Testis (tissue), 3 donors: ENCODE data around the gene EIPR1. TPM values are rescaled to one million over a fixed set of nuclear protein-coding genes. Genes with fewer than 3 reads are reported as not detected.
"Not testable (repeated sequence)": the region's sequence is repeated elsewhere in the genome, so short reads cannot be mapped to it uniquely, and the experiment has no call there.

ENCODE experiments used
- DNase-seq: peaks from one replicate; pipeline ENCODE4 v3.0.0-alpha.2; 2019
- H3K27ac ChIP-seq, 2 donors: fragments of 200-600 bp; sonication (generic); one replicate each; pipeline ENCODE4 v1.5.1; 2019
- H3K27me3 ChIP-seq: fragments of 200-600 bp; sonication (generic); one replicate; pipeline ENCODE4 v1.5.1; 2019
- H3K36me3 ChIP-seq: fragments of 200-600 bp; sonication (generic); one replicate; pipeline ENCODE4 v1.5.1; 2017; ENCODE audit warnings: low read depth; ENCODE audit errors: missing control alignments
- H3K4me1 ChIP-seq: fragments of 200-600 bp; sonication (generic); one replicate; pipeline ENCODE4 v1.5.1; 2019
- H3K4me3 ChIP-seq, 2 donors: fragments of 200-600 bp; sonication (generic); one replicate each; pipeline ENCODE4 v1.5.1; 2017 to 2019
- H3K9me3 ChIP-seq: fragments of 200-600 bp; sonication (generic); one replicate; pipeline ENCODE4 v1.5.1; 2017
- CTCF ChIP-seq, 3 experiments: fragments of 450-650 bp in 2 of 3; fragments of 200-600 bp in 1 of 3; sonication (generic) in 1 of 3; IDR thresholded peaks; one replicate each; pipeline ENCODE4 v1.5.1; 2016 to 2019; ENCODE audit warnings: antibody characterized with exemption in 3 of 3, mild to moderate bottlenecking in 2 of 3, moderate library complexity in 1 of 3
- POLR2A ChIP-seq: fragments of 450-650 bp; IDR thresholded peaks from one replicate; pipeline ENCODE4 v1.6.1; 2017; ENCODE audit warnings: antibody characterized with exemption, mild to moderate bottlenecking, moderate library complexity
- WGBS, 2 donors: methylation state at CpG; one replicate each; pipeline ENCODE4 v1.1.5; 2018; 5-methylcytosine and 5-hydroxymethylcytosine counted together
- intact Hi-C: fragments of 100-400 bp; cut with DNase I; formaldehyde crosslinking; loops from one replicate; pipeline ENCODE4 v1.15.1; 2023; ENCODE audit warnings: low total_unique reads
- polyA plus RNA-seq: library from polyadenylated mRNA; stranded (reverse); fragments of 350-450 nt; fragmentation: Illumina TruSeq; extraction: RNeasy Lipid Tissue Mini Kit (QIAGEN cat#74804); gene quantifications from one replicate; pipeline ENCODE4 v1.2.3, GENCODE V29; 2014; ENCODE audit warnings: low read depth, low replicate concordance; ENCODE audit not compliant: insufficient read depth
- total RNA-seq, 2 donors: library from RNA; depleted of rRNA; stranded (reverse); fragments of >200 nt; gene quantifications; one replicate each; pipeline ENCODE4 v1.2.3, GENCODE V29; 2016

The EIPR1 gene
- total and polyA plus RNA-seq, 3 donors from 2014 or later, result 31.5 to 40.2 (median 32.1) TPM

GRCh38 chr2:3289171-3289515 lies 88.5 kb downstream of the EIPR1 start:
- H3K27ac ChIP-seq, result no peak overlapping the region

GRCh38 chr2:3288470-3289170 lies 89.0 kb downstream of the EIPR1 start:
- no peak for DNase-seq
- intact Hi-C loops, result no loop called here
- no peaks in the 10 kb centered on the region for H3K36me3 ChIP-seq
- no peak overlapping the region for H3K27ac ChIP-seq
- H3K4me3 ChIP-seq, result no peak overlapping the region
- no peaks in the 10 kb centered on the region for H3K4me1 ChIP-seq
- H3K27me3 ChIP-seq, result no peaks in the 10 kb centered on the region
- H3K9me3 ChIP-seq, result no peaks in the 10 kb centered on the region
- 92 to 95% methylated on average over 18 to 20 of the region's 20 CpGs for WGBS, 2 donors
- TF ChIP-seq POLR2A, result no peak
- TF ChIP-seq CTCF (IDR thresholded peaks at IDR 0.05), result no peak

More at GRCh38 chr2:3289171-3289515, 88.5 kb downstream of the EIPR1 start:
- no peaks in the 10 kb centered on the region for H3K36me3 ChIP-seq
- no peaks in the 10 kb centered on the region for H3K27me3 ChIP-seq
- TF ChIP-seq POLR2A (no peak), CTCF (IDR thresholded peaks at IDR 0.05) (no peak)
- H3K4me1 ChIP-seq, result no peaks in the 10 kb centered on the region
- 88 to 94% methylated on average over 9 of the region's 9 CpGs for WGBS, 2 donors
- H3K9me3 ChIP-seq, result no peaks in the 10 kb centered on the region
- no peak overlapping the region for H3K4me3 ChIP-seq
- DNase-seq, result no peak
- intact Hi-C loops, result no loop called here

- Histone ChIP-seq H3K4me1 (no peaks in the 10 kb centered on the region), H3K9me3 (no peaks in the 10 kb centered on the region), H3K27ac (no peak overlapping the region), H3K27me3 (no peaks in the 10 kb centered on the region), H3K36me3 (no peaks in the 10 kb centered on the region), H3K4me3 (no peak overlapping the region)
- TF ChIP-seq CTCF (IDR thresholded peaks at IDR 0.05) (no peak), POLR2A (no peak)
- DNase-seq, result no peak
- intact Hi-C loops, result no loop called here
- 94 to 99% methylated on average over 5 to 13 of the region's 13 CpGs for WGBS, 2 donors
These were observed 89.7 kb downstream of the EIPR1 start for GRCh38 chr2:3287896-3288295.

GRCh38 chr2:3286646-3287036 lies 91.0 kb downstream of the EIPR1 start:
- WGBS, 2 donors, result 88 to 90% methylated on average over 13 to 17 of the region's 17 CpGs
- DNase-seq, intact Hi-C loops, H3K4me3 ChIP-seq, H3K4me1 ChIP-seq, H3K27me3 ChIP-seq, H3K36me3 ChIP-seq, H3K27ac ChIP-seq, H3K9me3 ChIP-seq: not testable (repeated sequence)

GRCh38 chr2:3285901-3286645 lies 91.5 kb downstream of the EIPR1 start:
- Histone ChIP-seq H3K27ac (no peak overlapping the region), H3K36me3 (no peaks in the 10 kb centered on the region), H3K9me3 (no peaks in the 10 kb centered on the region), H3K27me3 (no peaks in the 10 kb centered on the region), H3K4me1 (no peaks in the 10 kb centered on the region), H3K4me3 (no peak overlapping the region)
- intact Hi-C loops, result no loop called here
- no peak for DNase-seq
- no peak for TF ChIP-seq CTCF (IDR thresholded peaks at IDR 0.05)
- no peak for TF ChIP-seq POLR2A
- 88 to 95% methylated on average over 7 to 21 of the region's 21 CpGs for WGBS, 2 donors
